Measurements from ENCODE around the gene UBE2E2.

Gene UBE2E2

GRCh38 chr3:23430781-23431398 is 227.8 kb downstream of the UBE2E2 start:
- no peak overlapping the region for H3K4me3 ChIP-seq (ENCODE audit: low read length in 2 of 2)
- H3K4me1 ChIP-seq (ENCODE audit: control insufficient read depth in 2 of 2, insufficient read depth in 2 of 2, low read length in 2 of 2) = no peaks in the 10 kb centered on the region
- H3K27ac ChIP-seq (ENCODE audit: low read depth in 2 of 2, low read length in 2 of 2) = no peak overlapping the region
- no peak overlapping the region for H3K9ac ChIP-seq (ENCODE audit: low read depth in 1 of 2, low read length in 2 of 2)
- no peaks in the 10 kb centered on the region for H3K27me3 ChIP-seq (ENCODE audit: control insufficient read depth in 2 of 2, insufficient read depth in 2 of 2, low read length in 2 of 2)
- H3K9me3 ChIP-seq (ENCODE audit: control insufficient read depth in 2 of 2, low read length in 2 of 2) = no peaks in the 10 kb centered on the region
- no peaks in the 10 kb centered on the region for H3K36me3 ChIP-seq (ENCODE audit: control insufficient read depth in 2 of 2, insufficient read depth in 2 of 2, low read length in 2 of 2)

GRCh38 chr3:23431764-23432163 is 228.6 kb downstream of the UBE2E2 start:
- Histone ChIP-seq H3K27me3 (ENCODE audit: control insufficient read depth in 2 of 2, insufficient read depth in 2 of 2, low read length in 2 of 2) (no peaks in the 10 kb centered on the region), H3K9me3 (ENCODE audit: control insufficient read depth in 2 of 2, low read length in 2 of 2) (no peaks in the 10 kb centered on the region)

GRCh38 chr3:23435318-23435717 is 232.2 kb downstream of the UBE2E2 start:
- Histone ChIP-seq H3K9ac (ENCODE audit: low read depth in 1 of 2, low read length in 2 of 2) (no peak overlapping the region), H3K27ac (ENCODE audit: low read depth in 2 of 2, low read length in 2 of 2) (no peak overlapping the region), H3K9me3 (ENCODE audit: control insufficient read depth in 2 of 2, low read length in 2 of 2) (no peaks in the 10 kb centered on the region), H3K4me1 (ENCODE audit: control insufficient read depth in 2 of 2, insufficient read depth in 2 of 2, low read length in 2 of 2) (no peaks in the 10 kb centered on the region), H3K4me3 (ENCODE audit: low read length in 2 of 2) (no peak overlapping the region), H3K36me3 (ENCODE audit: control insufficient read depth in 2 of 2, insufficient read depth in 2 of 2, low read length in 2 of 2) (no peaks in the 10 kb centered on the region), H3K27me3 (ENCODE audit: control insufficient read depth in 2 of 2, insufficient read depth in 2 of 2, low read length in 2 of 2) (no peaks in the 10 kb centered on the region)

More at GRCh38 chr3:23431764-23432163, 228.6 kb downstream of the UBE2E2 start:
- no peaks in the 10 kb centered on the region for H3K4me1 ChIP-seq (ENCODE audit: control insufficient read depth in 2 of 2, insufficient read depth in 2 of 2, low read length in 2 of 2)
- no peaks in the 10 kb centered on the region for H3K36me3 ChIP-seq (ENCODE audit: control insufficient read depth in 2 of 2, insufficient read depth in 2 of 2, low read length in 2 of 2)
- H3K9ac ChIP-seq (ENCODE audit: low read depth in 1 of 2, low read length in 2 of 2) = no peak overlapping the region
- no peak overlapping the region for H3K4me3 ChIP-seq (ENCODE audit: low read length in 2 of 2)
- no peak overlapping the region for H3K27ac ChIP-seq (ENCODE audit: low read depth in 2 of 2, low read length in 2 of 2)

- Histone ChIP-seq H3K27me3 (ENCODE audit: control insufficient read depth in 2 of 2, insufficient read depth in 2 of 2, low read length in 2 of 2) (no peaks in the 10 kb centered on the region), H3K4me3 (ENCODE audit: low read length in 2 of 2) (no peak overlapping the region), H3K9me3 (ENCODE audit: control insufficient read depth in 2 of 2, low read length in 2 of 2) (no peaks in the 10 kb centered on the region), H3K4me1 (ENCODE audit: control insufficient read depth in 2 of 2, insufficient read depth in 2 of 2, low read length in 2 of 2) (no peaks in the 10 kb centered on the region), H3K27ac (ENCODE audit: low read depth in 2 of 2, low read length in 2 of 2) (no peak overlapping the region), H3K36me3 (ENCODE audit: control insufficient read depth in 2 of 2, insufficient read depth in 2 of 2, low read length in 2 of 2) (no peaks in the 10 kb centered on the region), H3K9ac (ENCODE audit: low read depth in 1 of 2, low read length in 2 of 2) (no peak overlapping the region)
Observed at GRCh38 chr3:23435904-23436303, 232.8 kb downstream of the UBE2E2 start.

- no peaks in the 10 kb centered on the region for H3K36me3 ChIP-seq (ENCODE audit: control insufficient read depth in 2 of 2, insufficient read depth in 2 of 2, low read length in 2 of 2)
- no peaks in the 10 kb centered on the region for H3K27me3 ChIP-seq (ENCODE audit: control insufficient read depth in 2 of 2, insufficient read depth in 2 of 2, low read length in 2 of 2)
- H3K9me3 ChIP-seq (ENCODE audit: control insufficient read depth in 2 of 2, low read length in 2 of 2) = no peaks in the 10 kb centered on the region
- H3K4me1 ChIP-seq (ENCODE audit: control insufficient read depth in 2 of 2, insufficient read depth in 2 of 2, low read length in 2 of 2) = no peaks in the 10 kb centered on the region
- no peak overlapping the region for H3K4me3 ChIP-seq (ENCODE audit: low read length in 2 of 2)
- no peak overlapping the region for H3K27ac ChIP-seq (ENCODE audit: low read depth in 2 of 2, low read length in 2 of 2)
- H3K9ac ChIP-seq (ENCODE audit: low read depth in 1 of 2, low read length in 2 of 2) = no peak overlapping the region
Observed at GRCh38 chr3:23437484-23438145, 234.5 kb downstream of the UBE2E2 start.

GRCh38 chr3:23438657-23439056 is 235.5 kb downstream of the UBE2E2 start:
- no peaks in the 10 kb centered on the region for H3K36me3 ChIP-seq (ENCODE audit: control insufficient read depth in 2 of 2, insufficient read depth in 2 of 2, low read length in 2 of 2)
- no peaks in the 10 kb centered on the region for H3K9me3 ChIP-seq (ENCODE audit: control insufficient read depth in 2 of 2, low read length in 2 of 2)
- H3K27me3 ChIP-seq (ENCODE audit: control insufficient read depth in 2 of 2, insufficient read depth in 2 of 2, low read length in 2 of 2) = no peaks in the 10 kb centered on the region
- H3K9ac ChIP-seq (ENCODE audit: low read depth in 1 of 2, low read length in 2 of 2) = no peak overlapping the region
- no peak overlapping the region for H3K4me3 ChIP-seq (ENCODE audit: low read length in 2 of 2)
- H3K4me1 ChIP-seq (ENCODE audit: control insufficient read depth in 2 of 2, insufficient read depth in 2 of 2, low read length in 2 of 2) = peaks cover 0 to 3% of the 10 kb centered on the region in 2 donors
- H3K27ac ChIP-seq (ENCODE audit: low read depth in 2 of 2, low read length in 2 of 2) = no peak overlapping the region

GRCh38 chr3:23439080-23439479 is 236.0 kb downstream of the UBE2E2 start:
- no peaks in the 10 kb centered on the region for H3K9me3 ChIP-seq (ENCODE audit: control insufficient read depth in 2 of 2, low read length in 2 of 2)
- H3K27ac ChIP-seq (ENCODE audit: low read depth in 2 of 2, low read length in 2 of 2) = no peak overlapping the region
- H3K9ac ChIP-seq (ENCODE audit: low read depth in 1 of 2, low read length in 2 of 2) = no peak overlapping the region
- H3K36me3 ChIP-seq (ENCODE audit: control insufficient read depth in 2 of 2, insufficient read depth in 2 of 2, low read length in 2 of 2) = no peaks in the 10 kb centered on the region
- H3K27me3 ChIP-seq (ENCODE audit: control insufficient read depth in 2 of 2, insufficient read depth in 2 of 2, low read length in 2 of 2) = no peaks in the 10 kb centered on the region
- H3K4me1 ChIP-seq (ENCODE audit: control insufficient read depth in 2 of 2, insufficient read depth in 2 of 2, low read length in 2 of 2) = peaks cover 0 to 3% of the 10 kb centered on the region in 2 donors
- H3K4me3 ChIP-seq (ENCODE audit: low read length in 2 of 2) = no peak overlapping the region

- H3K27ac ChIP-seq (ENCODE audit: low read depth in 2 of 2, low read length in 2 of 2) = no peak overlapping the region
- H3K9ac ChIP-seq (ENCODE audit: low read depth in 1 of 2, low read length in 2 of 2) = no peak overlapping the region
- H3K9me3 ChIP-seq (ENCODE audit: control insufficient read depth in 2 of 2, low read length in 2 of 2) = no peaks in the 10 kb centered on the region
- H3K4me3 ChIP-seq (ENCODE audit: low read length in 2 of 2) = no peak overlapping the region
- H3K4me1 ChIP-seq (ENCODE audit: control insufficient read depth in 2 of 2, insufficient read depth in 2 of 2, low read length in 2 of 2) = peaks cover 0 to 3% of the 10 kb centered on the region in 2 donors
- H3K27me3 ChIP-seq (ENCODE audit: control insufficient read depth in 2 of 2, insufficient read depth in 2 of 2, low read length in 2 of 2) = no peaks in the 10 kb centered on the region
- H3K36me3 ChIP-seq (ENCODE audit: control insufficient read depth in 2 of 2, insufficient read depth in 2 of 2, low read length in 2 of 2) = no peaks in the 10 kb centered on the region
Observed at GRCh38 chr3:23440416-23441294, 237.5 kb downstream of the UBE2E2 start.

- no peak overlapping the region for H3K9ac ChIP-seq (ENCODE audit: low read depth in 1 of 2, low read length in 2 of 2)
- H3K27ac ChIP-seq (ENCODE audit: low read depth in 2 of 2, low read length in 2 of 2) = no peak overlapping the region
- no peaks in the 10 kb centered on the region for H3K27me3 ChIP-seq (ENCODE audit: control insufficient read depth in 2 of 2, insufficient read depth in 2 of 2, low read length in 2 of 2)
- H3K36me3 ChIP-seq (ENCODE audit: control insufficient read depth in 2 of 2, insufficient read depth in 2 of 2, low read length in 2 of 2) = no peaks in the 10 kb centered on the region
- H3K4me1 ChIP-seq (ENCODE audit: control insufficient read depth in 2 of 2, insufficient read depth in 2 of 2, low read length in 2 of 2) = peaks cover 0 to 3% of the 10 kb centered on the region in 2 donors
- no peak overlapping the region for H3K4me3 ChIP-seq (ENCODE audit: low read length in 2 of 2)
- H3K9me3 ChIP-seq (ENCODE audit: control insufficient read depth in 2 of 2, low read length in 2 of 2) = no peaks in the 10 kb centered on the region
Observed at GRCh38 chr3:23442598-23443383, 239.7 kb downstream of the UBE2E2 start.
